ENCODE data around the gene GPD2.

Gene GPD2

GRCh38 chr2:156436497-156437085, 412 bp downstream of the GPD2 start:
- DNase-seq (ENCODE audit: low read depth, low spot score): no peak

GRCh38 chr2:156437272-156437930, 1.2 kb downstream of the GPD2 start:
- DNase-seq (ENCODE audit: low read depth, low spot score): no peak

GRCh38 chr2:156437931-156438410, 1.8 kb downstream of the GPD2 start:
- DNase-seq (ENCODE audit: low read depth, low spot score): no peak

GRCh38 chr2:156443089-156443488, 6.9 kb downstream of the GPD2 start:
- DNase-seq (ENCODE audit: low read depth, low spot score): no peak

- DNase-seq (ENCODE audit: low read depth, low spot score): peak; percentile 41
Measured at GRCh38 chr2:156445296-156446220, 9.4 kb downstream of the GPD2 start.

- DNase-seq (ENCODE audit: low read depth, low spot score): no peak
Measured at GRCh38 chr2:156447761-156448160, 11.6 kb downstream of the GPD2 start.

GRCh38 chr2:156448766-156449165, 12.6 kb downstream of the GPD2 start:
- DNase-seq (ENCODE audit: low read depth, low spot score): no peak

- no peak for DNase-seq (ENCODE audit: low read depth, low spot score)
Measured at GRCh38 chr2:156452971-156453370, 16.8 kb downstream of the GPD2 start.

- DNase-seq (ENCODE audit: low read depth, low spot score): no peak
Measured at GRCh38 chr2:156455361-156455975, 19.3 kb downstream of the GPD2 start.

- no peak for DNase-seq (ENCODE audit: low read depth, low spot score)
Measured at GRCh38 chr2:156456616-156457015, 20.4 kb downstream of the GPD2 start.

GRCh38 chr2:156457523-156458517, 21.6 kb downstream of the GPD2 start:
- no peak for DNase-seq (ENCODE audit: low read depth, low spot score)

- no peak for DNase-seq (ENCODE audit: low read depth, low spot score)
Measured at GRCh38 chr2:156459720-156460119, 23.5 kb downstream of the GPD2 start.

- DNase-seq (ENCODE audit: low read depth, low spot score): no peak
Measured at GRCh38 chr2:156464106-156464505, 27.9 kb downstream of the GPD2 start.

GRCh38 chr2:156465573-156465972, 29.4 kb downstream of the GPD2 start:
- no peak for DNase-seq (ENCODE audit: low read depth, low spot score)

GRCh38 chr2:156466739-156467405, 30.7 kb downstream of the GPD2 start:
- no peak for DNase-seq (ENCODE audit: low read depth, low spot score)

GRCh38 chr2:156470975-156471583, 34.9 kb downstream of the GPD2 start:
- no peak for DNase-seq (ENCODE audit: low read depth, low spot score)

GRCh38 chr2:156471762-156472161, 35.6 kb downstream of the GPD2 start:
- no peak for DNase-seq (ENCODE audit: low read depth, low spot score)

- no peak for DNase-seq (ENCODE audit: low read depth, low spot score)
Measured at GRCh38 chr2:156472686-156473085, 36.5 kb downstream of the GPD2 start.

- DNase-seq (ENCODE audit: low read depth, low spot score): no peak
Measured at GRCh38 chr2:156473445-156473844, 37.3 kb downstream of the GPD2 start.

GRCh38 chr2:156474401-156474800, 38.2 kb downstream of the GPD2 start:
- no peak for DNase-seq (ENCODE audit: low read depth, low spot score)
